HCT116 (cell line): ENCODE data around the gene PRKCA.

ENCODE experiments used
- CTCF ChIP-seq, 3 experiments: fragments of 200-600 bp in 1 of 3; sonication (generic) in 1 of 3; IDR thresholded peaks in 2 of 3; conservative IDR thresholded peaks in 1 of 3; 2 replicates each; pipeline ENCODE4 v1.5.1; 2012 to 2017; ENCODE audit warnings: low read depth in 2 of 3, low read length in 2 of 3, antibody characterized with exemption in 1 of 3, borderline replicate concordance in 1 of 3, control low read depth in 1 of 3, mild to moderate bottlenecking in 1 of 3, mixed read lengths in 1 of 3, mixed run types in 1 of 3, moderate library complexity in 1 of 3; ENCODE audit not compliant: insufficient read depth in 1 of 3
- POLR2A ChIP-seq: IDR thresholded peaks from 2 replicates; pipeline ENCODE4 v1.7.0; 2011; ENCODE audit warnings: borderline replicate concordance; ENCODE audit not compliant: insufficient read depth, insufficient read length; ENCODE audit errors: extremely low read depth
- POLR2AphosphoS5 ChIP-seq: IDR thresholded peaks from 2 replicates; pipeline ENCODE4 v1.6.1; 2011; ENCODE audit warnings: mild to moderate bottlenecking, low read depth, low read length, moderate library complexity

DNA sequence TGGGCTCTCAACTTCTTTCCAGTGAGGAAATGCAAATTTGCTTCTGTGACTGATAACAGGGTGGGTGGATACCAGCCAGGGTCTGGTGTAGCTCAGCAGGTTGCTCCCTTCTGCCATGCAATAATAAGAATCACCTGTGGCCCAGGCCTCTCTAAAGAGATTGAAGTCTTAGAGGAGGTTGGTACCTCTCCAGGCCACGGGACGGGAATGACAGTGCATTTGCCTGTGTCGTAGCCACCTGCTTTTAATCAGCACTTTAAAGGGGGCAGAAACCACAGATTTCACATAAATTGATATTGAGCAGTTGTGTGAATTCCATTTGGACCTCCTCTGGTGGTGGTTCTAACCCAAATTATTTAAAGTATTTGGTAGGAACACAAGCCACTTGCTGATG is 246.9 kb downstream of the PRKCA start:
- TF ChIP-seq POLR2A (no peak), POLR2AphosphoS5 (no peak), CTCF (IDR thresholded peaks at IDR 0.05 in 2 of 3, conservative IDR thresholded peaks at IDR 0.05 in 1 of 3; ENCODE audit: borderline replicate concordance in 1 of 3, insufficient read depth in 1 of 3, low read depth in 2 of 3, low read length in 2 of 3) (no peak)
